NCI-H446 treated with DMSO at 0.1 percent for 48 hours (cell line): ENCODE data around the gene PSMC4.

Experiments
- DNase-seq: peaks from one replicate; lab custom pipeline; 2025; lab: John Stamatoyannopoulos, UW

The PSMC4 gene

DNA sequence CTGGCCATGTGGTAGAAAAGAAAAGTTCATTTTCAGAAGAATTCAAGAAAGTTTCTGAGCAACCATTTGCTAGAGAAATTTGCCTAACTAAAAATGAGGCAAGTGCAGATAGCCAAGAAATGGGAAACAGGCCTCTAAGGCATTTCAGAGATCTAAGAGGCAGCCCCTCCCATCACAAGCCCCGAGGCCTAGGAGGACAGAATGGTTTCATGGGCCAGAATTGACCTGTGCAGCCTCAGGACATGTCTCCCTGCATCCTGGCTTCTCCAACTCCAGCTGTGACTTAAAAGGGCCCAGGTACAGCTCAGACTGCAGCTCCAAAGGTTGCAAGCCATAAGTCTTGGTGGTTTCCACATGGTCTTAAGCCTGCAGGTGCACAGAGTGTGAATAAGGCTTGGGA, 22.6 kb downstream of the PSMC4 start:
- no peak for DNase-seq

GRCh38 chr19:39994361-39994760, 23.4 kb downstream of the PSMC4 start:
- DNase-seq, result no peak

GRCh38 chr19:39995794-39996193, 24.8 kb downstream of the PSMC4 start:
- DNase-seq, result no peak

DNA sequence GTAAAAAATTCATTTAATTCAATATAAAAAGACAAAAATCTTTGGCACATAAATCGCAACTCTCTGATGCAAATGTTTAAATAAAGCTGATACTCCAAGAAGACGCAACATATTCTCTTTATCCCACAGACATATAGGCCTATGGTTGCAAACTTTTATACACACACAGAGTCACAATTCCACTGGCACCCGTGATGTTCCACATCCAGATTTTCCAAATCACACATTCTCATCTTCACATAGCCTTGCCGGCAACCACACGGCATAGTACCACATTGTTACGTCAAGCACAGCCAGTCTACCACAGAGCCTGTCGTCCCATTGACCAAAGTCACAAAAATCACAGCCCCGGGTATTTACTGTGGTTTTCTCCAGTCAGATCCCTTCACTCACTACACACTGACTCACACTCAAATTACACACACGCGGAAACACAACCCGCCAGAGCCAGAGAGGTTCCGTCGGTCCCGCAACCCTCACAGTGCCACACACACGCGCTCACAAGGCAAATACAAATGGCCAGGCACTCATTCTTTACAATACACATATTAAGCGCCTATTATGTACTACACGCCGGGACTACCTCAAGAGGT, 25.3 kb downstream of the PSMC4 start:
- no peak for DNase-seq

GRCh38 chr19:39996811-39997637, 26.1 kb downstream of the PSMC4 start, which contains the start of gene ZNF546:
TSS of gene ZNF546 (plus strand) at chr19:39997060. CDS start at chr19:39998327, 1,267 bp downstream.
- peak; percentile 81 for DNase-seq

- no peak for DNase-seq
These were observed 26.8 kb downstream of the PSMC4 start for GRCh38 chr19:39997638-39998216.

DNA sequence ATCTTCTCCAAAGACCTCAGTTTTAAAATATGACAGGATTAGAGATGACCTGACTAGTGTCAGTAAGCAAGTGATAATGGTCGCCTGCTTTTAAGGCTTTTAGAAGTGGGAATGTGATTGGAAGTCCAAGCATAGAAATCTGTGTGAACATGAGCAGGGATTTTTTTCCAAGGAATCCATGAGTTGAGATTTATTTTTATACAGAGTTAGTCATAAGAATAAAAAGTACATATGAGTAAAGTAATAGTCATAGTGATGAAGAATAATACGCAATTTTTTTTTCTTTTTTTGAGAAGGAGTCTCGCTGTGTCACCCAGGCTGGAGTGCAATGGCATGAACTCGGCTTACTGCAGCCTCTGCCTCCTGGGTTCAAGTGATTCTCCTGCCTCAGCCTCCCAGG, 27.5 kb downstream of the PSMC4 start:
- DNase-seq, result no peak

DNA sequence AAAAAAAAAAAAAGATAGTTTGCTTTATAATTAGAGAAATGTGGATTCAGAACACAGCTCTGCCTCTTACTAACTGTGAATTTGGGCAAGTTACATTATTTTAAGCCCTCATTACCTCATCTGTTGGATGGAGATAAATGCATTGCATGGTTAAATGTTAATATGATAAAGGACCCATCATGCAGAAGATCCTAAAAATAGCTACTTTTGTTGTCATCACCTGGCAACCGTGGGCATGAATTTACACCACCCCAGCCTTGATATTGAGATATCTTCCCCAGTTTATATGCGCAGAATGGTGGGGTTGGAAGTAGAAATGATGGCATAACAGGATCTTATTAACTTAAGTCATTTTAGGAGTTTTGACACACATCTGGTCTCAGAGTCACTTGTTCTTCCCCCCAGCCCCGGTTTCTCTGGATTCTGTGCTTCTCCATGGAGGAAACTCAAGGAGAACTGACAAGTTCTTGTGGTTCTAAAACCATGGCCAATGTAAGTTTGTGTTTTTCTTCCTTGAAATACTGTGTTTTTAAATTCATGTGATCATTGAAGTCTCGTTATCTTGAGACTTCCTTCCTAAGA, 34.8 kb downstream of the PSMC4 start:
- no peak for DNase-seq

DNA sequence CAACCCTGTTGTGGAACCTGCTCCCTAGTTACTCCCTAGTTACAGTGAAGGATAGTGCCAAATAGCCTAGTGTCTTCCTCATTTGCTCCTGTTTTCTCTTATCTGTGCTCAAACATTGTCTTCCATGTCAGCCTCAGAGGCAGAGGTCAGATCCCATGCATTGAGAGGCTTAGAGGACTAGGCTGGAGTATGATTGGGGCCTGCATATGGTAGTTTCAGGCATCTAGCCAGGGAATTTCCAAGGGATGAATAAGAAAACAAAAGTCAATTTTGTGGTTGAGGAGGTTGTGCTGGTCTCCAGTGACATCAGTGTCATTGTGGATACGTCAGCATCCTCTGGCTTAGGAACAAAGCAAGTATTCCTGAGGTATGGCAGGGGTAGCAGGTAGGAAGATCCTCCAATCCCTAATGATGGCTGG, 35.3 kb downstream of the PSMC4 start:
- DNase-seq, result no peak

GRCh38 chr19:40009674-40010073, 38.7 kb downstream of the PSMC4 start:
- DNase-seq, result no peak

DNA sequence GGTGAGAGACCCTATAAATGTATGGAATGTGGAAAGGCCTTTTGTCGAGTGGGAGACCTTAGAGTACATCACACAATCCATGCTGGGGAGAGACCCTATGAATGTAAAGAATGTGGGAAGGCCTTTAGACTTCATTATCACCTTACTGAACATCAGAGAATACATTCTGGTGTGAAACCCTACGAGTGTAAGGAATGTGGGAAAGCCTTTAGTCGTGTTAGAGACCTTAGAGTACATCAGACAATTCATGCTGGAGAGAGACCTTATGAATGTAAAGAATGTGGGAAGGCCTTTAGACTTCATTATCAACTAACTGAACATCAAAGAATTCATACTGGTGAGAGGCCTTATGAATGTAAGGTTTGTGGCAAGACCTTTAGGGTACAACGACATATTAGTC, 43.0 kb downstream of the PSMC4 start:
- no peak for DNase-seq

DNA sequence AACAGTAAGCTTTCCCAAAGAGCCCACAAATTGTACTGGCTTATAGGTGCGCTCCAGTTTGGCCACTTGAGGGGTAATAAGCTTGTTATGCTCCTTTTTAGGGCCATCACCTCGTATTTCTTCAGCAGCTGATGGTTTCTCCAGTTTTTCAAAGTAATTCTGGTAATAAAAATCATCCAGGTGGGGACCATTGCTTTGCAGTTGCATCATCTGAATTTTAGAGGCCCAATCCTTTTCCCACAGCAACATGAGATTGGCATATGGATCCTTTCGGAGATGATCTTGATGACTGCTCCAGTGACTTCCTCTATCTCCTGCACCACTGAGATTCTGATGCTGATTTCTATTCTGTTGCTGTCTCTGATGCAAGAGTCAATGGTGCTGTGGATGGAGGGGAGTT, 53.0 kb downstream of the PSMC4 start:
- no peak for DNase-seq

GRCh38 chr19:40025938-40026596, 55.1 kb downstream of the PSMC4 start:
- DNase-seq, result no peak

DNA sequence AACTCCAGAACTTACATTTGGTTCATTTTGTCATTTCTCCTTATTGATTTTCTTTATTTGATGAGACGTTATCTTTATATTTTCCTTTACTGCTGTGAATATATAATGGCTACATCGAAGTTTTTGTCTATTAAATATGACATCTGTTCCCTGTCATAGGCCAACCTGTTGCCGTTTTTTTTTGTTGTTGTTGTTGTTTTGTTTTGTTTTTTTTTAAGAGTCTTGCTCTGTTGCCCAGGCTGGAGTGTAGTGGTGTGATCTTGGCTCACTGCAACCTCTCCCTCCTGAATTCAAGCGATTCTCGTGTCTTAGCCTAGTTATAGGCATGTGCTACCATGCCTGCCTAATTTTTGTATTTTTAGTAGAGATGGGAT, 55.6 kb downstream of the PSMC4 start:
- DNase-seq, result no peak
